PC-3 (cell line): ENCODE results near the gene DLGAP4. TPM values are rescaled to one million over a fixed set of nuclear protein-coding genes. Genes with fewer than 3 reads are reported as not detected.

Experiments
- ATAC-seq: fragments of 200-7000 bp; cut with Tn5 transposase; 2 replicates; pipeline ENCODE4 v1.9.1; 2020; ENCODE audit warnings: mild to moderate bottlenecking, moderate library complexity
- BruUV-seq: library from RNA; stranded (reverse); fragments of 400-500 nt; replicated peaks from 2 replicates; lab custom pipeline; 2021; lab: Mats Ljungman, UMichigan
- CTCF ChIA-PET: fragments of 300-600 bp; sonication (Branson Sonifier 250); formaldehyde crosslinking; loops from one replicate; lab custom pipeline; 2022; ENCODE audit warnings: antibody characterized with exemption; lab: Charles Lee
- POLR2A ChIA-PET: fragments of 300-600 bp; sonication (Branson Sonifier 250); formaldehyde crosslinking; loops from one replicate; lab custom pipeline; 2022; ENCODE audit warnings: antibody characterized with exemption; ENCODE audit not compliant: unreplicated experiment; lab: Charles Lee
- DNase-seq: peaks from one replicate; pipeline ENCODE4 v3.0.0-alpha.2; 2015
- H2AFZ ChIP-seq: fragments of 300-600 bp; sonication (generic); 2 replicates; pipeline ENCODE4 v1.6.0; 2016; ENCODE audit warnings: antibody characterized with exemption, low read length
- H3F3A ChIP-seq: fragments of 300-600 bp; sonication (generic); one replicate; pipeline ENCODE4 v1.6.0; 2017; ENCODE audit warnings: antibody characterized with exemption, low read length, control low read depth, mild to moderate bottlenecking; ENCODE audit not compliant: unreplicated experiment
- H3K27ac ChIP-seq: fragments of 300-600 bp; sonication (generic); 2 replicates; pipeline ENCODE4 v1.5.1; 2016; ENCODE audit warnings: mild to moderate bottlenecking, low read length
- H3K27me3 ChIP-seq: fragments of 300-600 bp; sonication (generic); 2 replicates; pipeline ENCODE4 v1.6.1; 2016; ENCODE audit warnings: low read length, mixed read lengths
- H3K36me3 ChIP-seq: fragments of 300-600 bp; sonication (generic); 2 replicates; pipeline ENCODE4 v1.6.1; 2016; ENCODE audit warnings: low read depth, mixed run types, low read length, mixed read lengths
- H3K4me1 ChIP-seq: fragments of 300-600 bp; sonication (generic); 2 replicates; pipeline ENCODE4 v1.5.1; 2016; ENCODE audit warnings: low read length; ENCODE audit not compliant: insufficient read depth
- H3K4me2 ChIP-seq: fragments of 300-600 bp; sonication (generic); 2 replicates; pipeline ENCODE4 v1.6.0; 2016; ENCODE audit warnings: low read length
- H3K4me3 ChIP-seq: fragments of 300-600 bp; sonication (generic); 2 replicates; pipeline ENCODE4 v1.5.1; 2016; ENCODE audit warnings: mild to moderate bottlenecking, low read length, mixed read lengths
- H3K79me2 ChIP-seq: fragments of 300-600 bp; sonication (generic); 2 replicates; pipeline ENCODE4 v1.6.1; 2017; ENCODE audit warnings: low read length, mixed read lengths
- H3K9ac ChIP-seq: fragments of 300-600 bp; sonication (generic); 2 replicates; pipeline ENCODE4 v1.6.0; 2016; ENCODE audit warnings: mild to moderate bottlenecking, low read length
- H3K9me2 ChIP-seq: fragments of 300-600 bp; sonication (generic); replicated peaks from 2 replicates; pipeline ENCODE4 v1.6.1; 2016; ENCODE audit warnings: mixed run types, low read length, mixed read lengths
- H3K9me3 ChIP-seq: fragments of 300-600 bp; sonication (generic); 2 replicates; pipeline ENCODE4 v1.6.1; 2016; ENCODE audit warnings: low read length, mixed read lengths
- H4K20me1 ChIP-seq: fragments of 300-600 bp; sonication (generic); 2 replicates; pipeline ENCODE4 v1.6.1; 2016; ENCODE audit warnings: low read length, mixed read lengths
- EZH2 ChIP-seq: fragments of 300-600 bp; sonication (generic); IDR thresholded peaks from one replicate; pipeline ENCODE4 v1.6.1; 2017; ENCODE audit warnings: antibody characterized with exemption, mild to moderate bottlenecking, low read length; ENCODE audit not compliant: unreplicated experiment
- EZH2phosphoT487 ChIP-seq: fragments of 300-600 bp; sonication (generic); IDR thresholded peaks from 2 replicates; pipeline ENCODE4 v1.6.1; 2018; ENCODE audit warnings: mild to moderate bottlenecking, antibody characterized with exemption, low read length, borderline replicate concordance
- intact Hi-C: fragments of 100-400 bp; cut with micrococcal nuclease; formaldehyde crosslinking; loops from 2 replicates; pipeline ENCODE4 v1.9.0; 2023
- total RNA-seq: library from RNA; depleted of rRNA; stranded (reverse); fragments of >200 nt; gene quantifications from 2 replicates; pipeline ENCODE4 v1.2.3, GENCODE V29; 2014
- TF ChIP-seq, protein P1 (sequence below): fragments of 300-600 bp; sonication (generic); conservative IDR thresholded peaks from 2 replicates; pipeline ENCODE4 v1.5.1; 2017; ENCODE audit warnings: antibody characterized with exemption, low read depth, mild to moderate bottlenecking, low read length

DLGAP4 gene
- total RNA-seq, 1 experiment from 2014 or later, result 21.0 TPM

GRCh38 chr20:36547186-36548005, 241.3 kb downstream of the DLGAP4 start:
- H2AFZ ChIP-seq, result no peak overlapping the region
- CTCF ChIA-PET, result no interaction called here
- BruUV-seq, result no TSS peak
- H3F3A ChIP-seq, result no peaks in the 10 kb centered on the region
- H3K4me3 ChIP-seq, result no peak overlapping the region
- TF ChIP-seq, protein P1, sequence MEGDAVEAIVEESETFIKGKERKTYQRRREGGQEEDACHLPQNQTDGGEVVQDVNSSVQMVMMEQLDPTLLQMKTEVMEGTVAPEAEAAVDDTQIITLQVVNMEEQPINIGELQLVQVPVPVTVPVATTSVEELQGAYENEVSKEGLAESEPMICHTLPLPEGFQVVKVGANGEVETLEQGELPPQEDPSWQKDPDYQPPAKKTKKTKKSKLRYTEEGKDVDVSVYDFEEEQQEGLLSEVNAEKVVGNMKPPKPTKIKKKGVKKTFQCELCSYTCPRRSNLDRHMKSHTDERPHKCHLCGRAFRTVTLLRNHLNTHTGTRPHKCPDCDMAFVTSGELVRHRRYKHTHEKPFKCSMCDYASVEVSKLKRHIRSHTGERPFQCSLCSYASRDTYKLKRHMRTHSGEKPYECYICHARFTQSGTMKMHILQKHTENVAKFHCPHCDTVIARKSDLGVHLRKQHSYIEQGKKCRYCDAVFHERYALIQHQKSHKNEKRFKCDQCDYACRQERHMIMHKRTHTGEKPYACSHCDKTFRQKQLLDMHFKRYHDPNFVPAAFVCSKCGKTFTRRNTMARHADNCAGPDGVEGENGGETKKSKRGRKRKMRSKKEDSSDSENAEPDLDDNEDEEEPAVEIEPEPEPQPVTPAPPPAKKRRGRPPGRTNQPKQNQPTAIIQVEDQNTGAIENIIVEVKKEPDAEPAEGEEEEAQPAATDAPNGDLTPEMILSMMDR, result no peak
- no peak for TF ChIP-seq EZH2phosphoT487
- no peak for TF ChIP-seq EZH2
- no peak overlapping the region for H3K9ac ChIP-seq
- no peak overlapping the region for H3K27ac ChIP-seq
- no peaks in the 10 kb centered on the region for H4K20me1 ChIP-seq
- no peaks in the 10 kb centered on the region for H3K36me3 ChIP-seq
- H3K27me3 ChIP-seq, result no peaks in the 10 kb centered on the region
- no peak for ATAC-seq
- H3K9me2 ChIP-seq, result no peaks in the 10 kb centered on the region
- H3K4me2 ChIP-seq, result no peak overlapping the region
- H3K9me3 ChIP-seq, result no peaks in the 10 kb centered on the region
- POLR2A ChIA-PET, result no interaction called here
- DNase-seq, result no peak
- intact Hi-C loops, result no loop called here
- H3K4me1 ChIP-seq, result no peaks in the 10 kb centered on the region
- H3K79me2 ChIP-seq, result no peaks in the 10 kb centered on the region

DNA sequence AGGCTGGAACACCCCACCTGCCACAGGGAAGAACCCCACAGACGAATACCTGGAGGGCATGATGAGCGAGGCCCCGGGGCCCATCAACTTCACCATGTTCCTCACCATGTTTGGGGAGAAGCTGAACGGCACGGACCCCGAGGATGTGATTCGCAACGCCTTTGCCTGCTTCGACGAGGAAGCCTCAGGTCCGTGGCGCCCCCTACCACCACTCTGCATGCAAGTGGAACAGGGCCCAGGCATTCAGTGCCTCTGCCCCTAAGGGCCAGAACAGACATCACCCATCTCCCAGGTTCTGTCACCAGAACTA, 241.8 kb downstream of the DLGAP4 start:
- H3K9me3 ChIP-seq, result no peaks in the 10 kb centered on the region
- no peaks in the 10 kb centered on the region for H3F3A ChIP-seq
- TF ChIP-seq, protein P1, result peak; percentile 42; the same call in 1 of the 2 replicates
- no peak for TF ChIP-seq EZH2
- no peak overlapping the region for H3K27ac ChIP-seq
- H3K4me1 ChIP-seq, result no peaks in the 10 kb centered on the region
- ATAC-seq (no peak), DNase-seq (no peak)
- H3K4me3 ChIP-seq, result no peak overlapping the region
- no TSS peak for BruUV-seq
- no peaks in the 10 kb centered on the region for H4K20me1 ChIP-seq
- POLR2A ChIA-PET, result interaction anchor here (0.7 kb wide), 1 partner anchor 13 kb away, joined by 11 read pairs; no protein-coding TSS in a partner anchor
- no peaks in the 10 kb centered on the region for H3K79me2 ChIP-seq
- intact Hi-C loops, result no loop called here
- no peak overlapping the region for H3K9ac ChIP-seq
- H2AFZ ChIP-seq, result no peak overlapping the region
- CTCF ChIA-PET, result no interaction called here
- H3K9me2 ChIP-seq, result no peaks in the 10 kb centered on the region
- H3K4me2 ChIP-seq, result no peak overlapping the region
- H3K27me3 ChIP-seq, result no peaks in the 10 kb centered on the region
- no peaks in the 10 kb centered on the region for H3K36me3 ChIP-seq
